OCI-LY3 (cell line): Measurements from ENCODE around the gene CA12.

Source experiments
- H2AFZ ChIP-seq: fragments of 200-600, 300-600 bp; shearing (Covaris generic); 2 replicates; pipeline ENCODE4 v1.6.0; 2014; ENCODE audit warnings: antibody characterized with exemption, low read depth, low read length
- H3K27ac ChIP-seq: fragments of 200-600, 300-600 bp; sonication (generic); 2 replicates; pipeline ENCODE4 v1.5.1; 2014; ENCODE audit warnings: mild to moderate bottlenecking, low read length, moderate library complexity, mixed read lengths
- H3K27me3 ChIP-seq: fragments of 200-600, 300-600 bp; sonication (generic); 2 replicates; pipeline ENCODE4 v1.6.1; 2014; ENCODE audit warnings: low read depth, low read length, mixed read lengths
- H3K36me3 ChIP-seq: fragments of 200-600, 300-600 bp; sonication (generic); replicated peaks from 2 replicates; pipeline ENCODE3; 2014; ENCODE audit warnings: low read depth, low read length, mixed read lengths
- H3K4me1 ChIP-seq: fragments of 300-600, 200-600 bp; sonication (generic); 2 replicates; pipeline ENCODE4 v1.6.1; 2014; ENCODE audit warnings: low read length, mixed read lengths
- H3K4me2 ChIP-seq: fragments of 200-600, 300-600 bp; sonication (generic); 2 replicates; pipeline ENCODE4 v1.6.1; 2014; ENCODE audit warnings: low read length, mixed read lengths
- H3K4me3 ChIP-seq: fragments of 300-600, 200-600 bp; sonication (generic); 2 replicates; pipeline ENCODE4 v1.5.1; 2014; ENCODE audit warnings: antibody characterized with exemption, mild to moderate bottlenecking, low read length, moderate library complexity
- H3K79me2 ChIP-seq: fragments of 300-600, 200-600 bp; shearing (Covaris generic); 2 replicates; pipeline ENCODE4 v1.6.1; 2014; ENCODE audit warnings: mild to moderate bottlenecking, low read length, mixed read lengths
- H3K9ac ChIP-seq: fragments of 300-600, 200-600 bp; shearing (Covaris generic); 2 replicates; pipeline ENCODE4 v1.6.0; 2014; ENCODE audit warnings: mild to moderate bottlenecking, low read length, moderate library complexity
- H3K9me3 ChIP-seq: fragments of 200-600, 300-600 bp; shearing (Covaris generic); 2 replicates; pipeline ENCODE4 v1.6.1; 2014; ENCODE audit warnings: low read length, mixed read lengths; ENCODE audit not compliant: insufficient read depth
- H4K20me1 ChIP-seq: fragments of 200-600, 300-600 bp; sonication (generic); 2 replicates; pipeline ENCODE4 v1.6.1; 2016; ENCODE audit warnings: low read length, mixed read lengths; ENCODE audit not compliant: insufficient read depth
- EZH2phosphoT487 ChIP-seq: fragments of 200-600 bp; shearing (Covaris generic); IDR thresholded peaks from 2 replicates; pipeline ENCODE4 v1.6.1; 2018; ENCODE audit warnings: antibody characterized with exemption, mixed run types, low read depth
- TF ChIP-seq, protein P1 (sequence below): fragments of 200-600, 300-600 bp; sonication (generic); IDR thresholded peaks from 2 replicates; pipeline ENCODE4 v1.5.1; 2014; ENCODE audit warnings: antibody characterized with exemption, low read length, low read depth

CA12 gene

DNA sequence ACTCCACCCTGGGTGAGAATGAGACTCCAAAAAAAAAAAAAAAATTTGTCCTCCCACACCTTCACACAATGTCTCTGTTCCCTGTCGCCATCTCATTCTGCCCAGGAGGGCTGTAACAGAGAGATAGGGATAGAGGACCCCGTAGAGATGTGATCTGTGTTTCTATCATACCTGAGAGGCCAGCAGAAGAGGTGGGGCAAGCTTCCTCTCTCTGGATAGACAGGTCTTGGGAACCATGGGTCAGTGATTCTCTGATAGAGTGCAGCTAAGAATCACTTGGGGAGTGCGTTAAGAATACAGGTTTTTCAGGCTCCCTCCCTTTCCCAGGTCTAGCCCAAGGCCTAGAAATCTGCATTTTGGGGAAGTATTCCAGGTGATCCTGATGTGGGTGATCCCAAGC lies 8.3 kb downstream of the CA12 start:
- no peak overlapping the region for H3K27ac ChIP-seq
- no peaks in the 10 kb centered on the region for H3K9me3 ChIP-seq
- no peak overlapping the region for H2AFZ ChIP-seq
- H3K4me3 ChIP-seq = no peak overlapping the region
- no peaks in the 10 kb centered on the region for H3K36me3 ChIP-seq
- H3K4me1 ChIP-seq = no peaks in the 10 kb centered on the region
- no peak overlapping the region for H3K9ac ChIP-seq
- H3K79me2 ChIP-seq = no peaks in the 10 kb centered on the region
- H3K4me2 ChIP-seq = no peak overlapping the region
- peaks cover 31% of the 10 kb centered on the region for H3K27me3 ChIP-seq
- no peaks in the 10 kb centered on the region for H4K20me1 ChIP-seq
- no peak for TF ChIP-seq EZH2phosphoT487
- TF ChIP-seq, protein P1, sequence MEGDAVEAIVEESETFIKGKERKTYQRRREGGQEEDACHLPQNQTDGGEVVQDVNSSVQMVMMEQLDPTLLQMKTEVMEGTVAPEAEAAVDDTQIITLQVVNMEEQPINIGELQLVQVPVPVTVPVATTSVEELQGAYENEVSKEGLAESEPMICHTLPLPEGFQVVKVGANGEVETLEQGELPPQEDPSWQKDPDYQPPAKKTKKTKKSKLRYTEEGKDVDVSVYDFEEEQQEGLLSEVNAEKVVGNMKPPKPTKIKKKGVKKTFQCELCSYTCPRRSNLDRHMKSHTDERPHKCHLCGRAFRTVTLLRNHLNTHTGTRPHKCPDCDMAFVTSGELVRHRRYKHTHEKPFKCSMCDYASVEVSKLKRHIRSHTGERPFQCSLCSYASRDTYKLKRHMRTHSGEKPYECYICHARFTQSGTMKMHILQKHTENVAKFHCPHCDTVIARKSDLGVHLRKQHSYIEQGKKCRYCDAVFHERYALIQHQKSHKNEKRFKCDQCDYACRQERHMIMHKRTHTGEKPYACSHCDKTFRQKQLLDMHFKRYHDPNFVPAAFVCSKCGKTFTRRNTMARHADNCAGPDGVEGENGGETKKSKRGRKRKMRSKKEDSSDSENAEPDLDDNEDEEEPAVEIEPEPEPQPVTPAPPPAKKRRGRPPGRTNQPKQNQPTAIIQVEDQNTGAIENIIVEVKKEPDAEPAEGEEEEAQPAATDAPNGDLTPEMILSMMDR = no peak

DNA sequence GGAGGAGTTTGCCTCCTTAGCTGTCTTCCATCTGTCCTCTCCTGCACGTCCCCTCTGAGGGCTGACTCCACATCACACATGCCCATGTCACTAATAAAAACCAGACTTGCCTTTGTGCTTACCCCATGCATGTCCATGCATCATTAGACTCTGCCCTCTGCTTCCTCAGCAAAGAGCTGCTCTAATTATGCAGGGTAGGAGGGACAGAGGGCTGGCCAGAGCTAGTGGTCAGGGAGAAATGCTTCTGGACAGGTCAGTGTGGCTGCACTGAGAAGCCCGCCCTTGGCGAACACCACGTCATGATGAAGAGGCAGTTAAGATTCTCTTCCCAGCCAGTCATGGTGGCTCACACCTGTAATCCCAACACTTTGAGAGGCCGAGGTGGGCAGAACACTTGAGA lies 8.9 kb downstream of the CA12 start:
- Histone ChIP-seq H3K9ac (no peak overlapping the region), H3K4me1 (no peaks in the 10 kb centered on the region), H3K27ac (no peak overlapping the region), H3K9me3 (no peaks in the 10 kb centered on the region), H4K20me1 (no peaks in the 10 kb centered on the region), H3K4me2 (no peak overlapping the region), H3K79me2 (no peaks in the 10 kb centered on the region), H3K27me3 (peaks cover 31% of the 10 kb centered on the region), H2AFZ (no peak overlapping the region), H3K4me3 (no peak overlapping the region), H3K36me3 (no peaks in the 10 kb centered on the region)
- TF ChIP-seq EZH2phosphoT487 = no peak
- TF ChIP-seq, protein P1 = no peak

DNA sequence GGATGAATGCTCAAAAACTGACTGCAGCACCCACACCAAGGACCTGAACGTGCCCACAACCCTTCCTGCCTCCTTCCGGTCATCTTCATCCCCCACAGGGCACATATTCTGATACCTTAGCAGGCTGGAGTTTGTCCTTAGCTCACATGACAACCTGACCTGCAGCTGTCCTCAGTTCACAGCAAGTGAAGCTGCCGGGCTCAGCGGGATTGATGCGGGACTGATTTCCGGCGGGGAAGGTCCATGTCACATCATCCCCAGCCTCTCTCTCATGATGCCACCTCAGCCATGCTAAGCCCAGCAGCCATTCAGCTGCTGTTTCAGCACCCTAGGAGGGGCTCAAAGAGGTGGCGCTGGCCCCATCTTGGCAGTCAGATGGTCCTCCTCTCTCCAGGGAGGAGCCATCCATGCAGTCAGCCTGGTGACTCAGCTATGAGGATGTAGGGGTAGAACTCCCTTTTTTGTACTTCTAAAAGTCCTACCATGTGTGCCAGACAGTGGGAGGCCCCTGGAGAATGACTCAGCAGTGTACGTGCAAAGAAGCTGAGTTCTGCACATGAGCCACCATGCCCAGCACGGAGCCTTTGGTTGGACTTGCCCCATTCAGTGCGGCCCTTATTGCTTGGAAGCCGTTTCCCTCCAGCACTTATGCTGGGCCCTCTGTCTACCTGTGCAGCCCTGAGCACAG lies 9.5 kb downstream of the CA12 start:
- H3K9ac ChIP-seq = no peak overlapping the region
- H3K79me2 ChIP-seq = no peaks in the 10 kb centered on the region
- no peak overlapping the region for H2AFZ ChIP-seq
- H3K27ac ChIP-seq = no peak overlapping the region
- H4K20me1 ChIP-seq = no peaks in the 10 kb centered on the region
- no peaks in the 10 kb centered on the region for H3K4me1 ChIP-seq
- TF ChIP-seq, protein P1 = no peak
- no peak for TF ChIP-seq EZH2phosphoT487
- no peaks in the 10 kb centered on the region for H3K36me3 ChIP-seq
- peaks cover 27% of the 10 kb centered on the region for H3K27me3 ChIP-seq
- H3K4me2 ChIP-seq = no peak overlapping the region
- no peak overlapping the region for H3K4me3 ChIP-seq
- H3K9me3 ChIP-seq = no peaks in the 10 kb centered on the region

DNA sequence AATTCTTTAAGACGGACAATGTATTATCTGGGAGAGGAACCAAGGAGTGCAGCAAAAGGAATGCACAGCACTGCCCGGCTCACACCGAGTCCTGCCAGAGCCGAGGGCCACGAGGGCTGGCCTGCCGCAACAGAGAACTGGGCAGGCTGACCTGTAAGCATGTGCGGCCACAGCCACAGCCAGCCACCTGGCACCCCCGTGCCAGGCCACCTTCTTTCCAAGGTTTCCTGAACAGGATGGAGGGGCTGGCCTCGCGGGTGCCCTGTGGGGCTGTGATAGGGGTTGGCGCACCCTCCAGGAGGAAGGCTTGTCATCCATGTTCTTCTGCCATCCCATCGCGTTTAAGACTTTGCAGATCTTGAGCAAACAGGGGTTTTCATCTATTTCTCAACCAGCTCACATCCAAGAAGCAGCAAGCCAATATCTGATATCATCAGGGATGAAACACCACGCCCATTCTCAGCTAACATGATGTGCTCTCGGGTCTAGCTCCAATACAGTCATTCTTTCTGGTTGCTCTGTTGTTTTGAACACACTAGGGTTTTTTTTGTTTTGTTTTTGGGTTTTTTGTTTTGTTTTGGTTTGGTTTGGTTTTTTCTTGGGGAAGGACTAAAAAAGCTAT lies 10.2 kb downstream of the CA12 start:
- Histone ChIP-seq H3K9ac (no peak overlapping the region), H3K27me3 (peaks cover 20% of the 10 kb centered on the region), H3K79me2 (no peaks in the 10 kb centered on the region), H3K27ac (no peak overlapping the region), H2AFZ (no peak overlapping the region), H3K4me2 (no peak overlapping the region), H3K36me3 (no peaks in the 10 kb centered on the region), H4K20me1 (no peaks in the 10 kb centered on the region), H3K4me3 (no peak overlapping the region), H3K4me1 (no peaks in the 10 kb centered on the region), H3K9me3 (no peaks in the 10 kb centered on the region)
- TF ChIP-seq EZH2phosphoT487 = no peak
- TF ChIP-seq, protein P1 = no peak
